NCI-H1436 (cell line): ENCODE data around the gene ELOVL5.
A peak's percentile ranks its signal among the peaks of the same experiment; 100 is the strongest.
"Not testable (repeated sequence)": the region's sequence is repeated elsewhere in the genome, so short reads cannot be mapped to it uniquely, and the experiment has no call there.

Experiments used
- DNase-seq: peaks from one replicate; lab custom pipeline; 2025; lab: John Stamatoyannopoulos, UW

The ELOVL5 gene

GRCh38 chr6:53359095-53359842, 10.5 kb upstream of the ELOVL5 start:
- peak; percentile 89 for DNase-seq

- DNase-seq = no peak
Measured at GRCh38 chr6:53358440-53359094, 9.8 kb upstream of the ELOVL5 start.

DNA sequence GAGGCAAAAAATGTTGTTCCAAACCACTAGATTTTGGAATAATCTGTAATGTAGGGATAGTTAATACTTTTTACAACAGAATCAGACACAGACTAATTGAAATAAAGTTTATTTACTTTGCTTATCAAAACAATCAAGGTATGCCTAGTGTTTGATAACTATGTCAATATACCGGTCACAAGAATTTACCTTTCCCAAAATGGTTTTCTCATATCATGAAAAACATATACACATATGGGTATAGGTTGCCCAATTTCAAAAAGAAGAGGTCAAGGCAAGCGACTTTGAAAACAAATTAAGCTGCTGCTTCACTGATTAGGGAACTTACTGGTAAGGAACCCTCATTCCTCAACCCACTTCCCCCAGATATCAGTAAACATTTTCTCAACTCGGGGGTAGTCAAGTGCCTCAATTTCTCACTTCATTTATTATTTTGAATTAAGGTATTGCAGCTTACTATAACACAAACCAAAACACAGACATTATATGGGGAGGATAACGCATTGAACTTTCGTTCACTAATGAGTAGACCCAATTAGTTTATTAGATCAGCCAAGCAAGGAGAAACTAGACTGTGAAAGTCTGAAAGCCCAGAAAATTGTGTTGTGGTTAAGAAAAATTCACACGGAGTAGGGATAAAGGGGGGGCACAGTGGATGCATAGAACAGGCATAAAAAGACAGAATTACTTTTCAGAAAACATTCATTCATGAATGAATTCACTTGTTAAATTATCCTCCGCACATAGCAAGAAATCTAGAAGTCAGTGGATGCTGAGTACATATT, 9.0 kb upstream of the ELOVL5 start:
- no peak for DNase-seq

DNA sequence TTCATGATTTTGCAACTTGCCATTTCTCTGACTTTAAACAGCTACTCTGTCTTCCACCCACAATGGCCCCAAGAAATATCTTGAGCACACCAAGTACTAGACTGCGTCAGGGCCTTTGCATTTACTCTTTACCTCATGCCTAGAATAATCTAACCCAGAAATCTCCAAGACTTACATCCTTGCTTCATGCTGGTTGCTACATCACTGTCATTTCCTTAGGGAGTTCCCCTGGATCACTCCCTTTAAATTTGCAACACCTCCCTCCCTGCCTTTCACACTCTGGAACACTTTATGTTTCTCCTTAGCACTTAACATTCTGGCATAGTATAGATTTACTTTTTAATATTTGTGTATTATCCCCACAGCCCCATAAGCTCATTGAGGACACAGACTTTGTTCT, 4.9 kb upstream of the ELOVL5 start:
- no peak for DNase-seq

GRCh38 chr6:53352360-53352759, 3.6 kb upstream of the ELOVL5 start:
- no peak for DNase-seq

GRCh38 chr6:53349209-53349693, 501 bp upstream of the ELOVL5 start:
- DNase-seq = no peak

DNA sequence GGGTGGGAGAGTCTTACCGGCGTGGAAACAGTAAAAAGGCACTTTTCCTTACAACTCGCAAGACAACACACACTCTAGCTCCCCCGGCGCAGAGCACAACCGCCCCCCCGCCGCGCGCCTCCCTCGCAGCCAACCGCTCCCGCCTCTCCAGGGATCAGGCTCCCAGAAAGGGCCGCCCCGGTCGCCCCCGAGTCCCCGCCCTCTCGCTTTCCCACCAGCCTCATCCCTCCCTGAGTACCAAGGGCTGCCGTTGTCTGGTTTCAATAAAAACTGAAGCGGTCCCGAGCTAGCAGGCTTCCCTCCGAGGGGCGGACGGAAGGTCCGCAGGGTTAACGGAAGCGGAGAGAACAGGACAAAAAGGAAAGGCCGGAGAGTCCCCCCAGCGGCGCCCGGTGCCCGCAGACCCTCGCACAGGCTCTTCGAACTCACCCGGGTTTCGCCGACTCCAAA, 804 bp downstream of the ELOVL5 start:
- peak; percentile 29 for DNase-seq

DNA sequence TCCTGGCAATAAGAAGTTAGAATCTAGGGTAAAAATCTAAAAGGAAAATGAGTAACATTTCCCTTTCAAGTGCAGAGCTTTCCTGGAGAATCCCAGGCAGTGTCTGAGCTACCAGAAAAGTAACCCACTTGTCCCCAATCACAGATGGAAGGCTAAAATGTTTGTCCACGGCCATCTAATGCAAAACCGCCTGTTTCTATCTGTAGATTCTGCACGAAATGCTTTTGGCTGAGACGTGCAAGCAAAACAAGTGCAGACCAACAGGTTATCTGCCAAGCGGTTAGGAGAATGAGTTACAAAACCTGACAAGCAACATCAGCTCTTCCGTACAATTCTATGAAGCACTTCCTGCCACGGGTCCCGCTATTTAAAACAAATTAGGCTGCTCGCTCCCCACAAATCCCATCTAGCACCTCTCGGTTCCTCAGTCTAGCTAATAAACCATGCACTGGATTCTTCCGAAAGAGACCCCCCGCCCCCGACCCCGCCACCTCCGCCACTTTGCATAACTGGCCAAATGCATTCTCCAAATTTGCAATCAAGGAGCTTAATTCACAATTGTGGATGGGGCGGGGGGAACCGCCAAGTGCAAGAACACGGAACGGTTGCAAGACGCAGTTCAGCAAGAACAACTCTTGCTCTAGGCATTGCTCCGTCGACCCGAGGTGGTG, 1.4 kb downstream of the ELOVL5 start:
- DNase-seq = no peak

- DNase-seq = not testable (repeated sequence)
Measured at GRCh38 chr6:53346049-53346448, 2.7 kb downstream of the ELOVL5 start.

- DNase-seq = no peak
Measured at GRCh38 chr6:53344969-53345368, 3.8 kb downstream of the ELOVL5 start.

DNA sequence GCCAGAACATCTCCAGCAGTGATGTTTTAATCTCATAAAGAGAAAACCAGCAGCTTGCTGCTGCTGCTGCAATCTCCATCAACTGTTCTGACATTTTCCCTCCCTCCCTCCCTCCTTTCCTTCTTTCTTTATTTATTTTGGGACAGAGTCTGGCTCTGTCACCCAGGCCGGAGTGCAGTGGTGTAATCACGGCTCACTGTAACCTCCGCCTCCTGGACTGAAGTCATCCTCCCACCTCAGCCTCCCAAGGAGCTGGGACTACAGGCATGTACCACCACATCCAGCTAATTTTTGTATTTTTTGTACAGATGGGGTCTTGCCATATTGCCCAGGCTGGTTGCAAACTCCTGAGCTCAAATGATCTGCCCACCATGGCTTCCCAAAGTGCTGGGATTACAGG, 5.7 kb downstream of the ELOVL5 start:
- no peak for DNase-seq

DNA sequence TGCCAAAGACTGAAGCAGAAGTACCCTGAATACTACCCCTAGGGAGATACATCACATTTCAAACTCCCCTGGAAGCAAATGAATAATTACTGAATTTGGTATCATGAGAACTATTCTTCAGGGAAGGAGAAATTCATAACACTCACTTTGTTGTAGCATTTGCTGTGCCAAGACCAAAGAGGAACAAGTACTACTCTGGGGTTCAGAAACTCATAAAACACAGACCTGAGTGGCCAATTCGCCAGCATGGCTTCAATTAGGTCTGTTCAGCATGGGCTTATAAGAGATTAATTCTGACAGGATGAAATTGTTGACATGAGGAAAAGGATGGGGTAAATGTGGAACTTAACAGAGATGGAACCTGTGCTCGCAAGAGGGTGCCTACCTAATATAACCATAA, 6.5 kb downstream of the ELOVL5 start:
- no peak for DNase-seq

- no peak for DNase-seq
Measured at GRCh38 chr6:53340536-53340935, 8.2 kb downstream of the ELOVL5 start.

GRCh38 chr6:53339424-53339823, 9.3 kb downstream of the ELOVL5 start:
- DNase-seq = no peak

DNA sequence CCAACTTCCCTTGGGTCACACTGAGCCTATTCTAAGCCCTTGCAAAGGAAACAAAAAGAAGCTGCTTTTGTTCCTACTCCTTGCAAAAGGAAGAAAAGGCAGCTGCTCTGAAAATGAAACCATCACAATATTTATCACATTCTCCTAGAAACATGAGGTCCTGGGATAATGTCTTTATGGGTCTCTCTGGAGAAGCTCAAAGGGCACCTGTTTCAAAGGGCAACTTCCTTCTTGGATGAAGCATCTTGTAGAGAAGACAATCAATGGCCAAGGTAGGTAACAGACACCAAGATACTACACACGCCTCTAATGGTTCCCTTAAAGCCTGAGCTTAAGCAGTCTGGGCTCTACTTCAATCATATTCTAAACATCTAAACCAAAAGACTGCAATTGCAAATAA, 10.4 kb downstream of the ELOVL5 start:
- DNase-seq = no peak

GRCh38 chr6:53336070-53336469, 12.7 kb downstream of the ELOVL5 start:
- no peak for DNase-seq

DNA sequence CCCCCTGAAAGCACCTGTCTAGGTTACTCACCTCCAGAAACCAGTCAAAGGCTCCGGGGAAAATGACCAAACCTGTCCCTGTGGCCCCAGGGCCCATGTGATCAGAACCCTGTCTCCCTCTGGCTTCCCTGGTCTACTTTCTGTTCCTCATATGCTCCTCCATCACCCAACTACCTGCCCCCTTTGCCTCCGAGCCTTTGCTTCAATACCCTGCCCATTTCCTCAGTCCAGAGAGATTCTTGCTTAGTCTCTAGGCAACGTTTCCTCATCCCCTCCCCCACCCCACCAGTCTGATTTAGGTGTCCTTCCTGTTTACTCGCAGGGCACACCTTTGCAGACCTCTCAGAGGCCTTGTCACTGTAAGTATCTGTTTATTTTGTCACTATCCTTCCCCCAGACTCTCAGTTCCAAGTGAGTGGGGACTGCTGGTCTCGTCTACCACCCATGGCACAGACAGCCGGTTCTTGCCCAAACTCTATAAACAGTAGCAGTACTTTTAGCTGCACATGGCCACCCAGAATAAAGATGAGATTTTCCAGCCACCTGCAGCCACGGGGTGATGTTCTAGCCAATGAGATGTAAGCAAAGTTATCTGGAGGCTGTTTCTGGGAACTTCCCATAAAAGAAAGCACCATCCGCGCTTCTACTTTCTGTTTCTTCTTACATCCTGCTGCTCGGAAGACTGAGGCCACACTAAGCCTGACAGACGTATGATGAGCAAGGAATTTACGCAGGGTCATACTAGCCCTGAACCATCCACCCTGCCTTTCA, 13.3 kb downstream of the ELOVL5 start:
- DNase-seq = no peak

- DNase-seq = no peak
Measured at GRCh38 chr6:53333439-53334408, 15.0 kb downstream of the ELOVL5 start.

- DNase-seq = no peak
Measured at GRCh38 chr6:53331678-53332077, 17.1 kb downstream of the ELOVL5 start.

DNA sequence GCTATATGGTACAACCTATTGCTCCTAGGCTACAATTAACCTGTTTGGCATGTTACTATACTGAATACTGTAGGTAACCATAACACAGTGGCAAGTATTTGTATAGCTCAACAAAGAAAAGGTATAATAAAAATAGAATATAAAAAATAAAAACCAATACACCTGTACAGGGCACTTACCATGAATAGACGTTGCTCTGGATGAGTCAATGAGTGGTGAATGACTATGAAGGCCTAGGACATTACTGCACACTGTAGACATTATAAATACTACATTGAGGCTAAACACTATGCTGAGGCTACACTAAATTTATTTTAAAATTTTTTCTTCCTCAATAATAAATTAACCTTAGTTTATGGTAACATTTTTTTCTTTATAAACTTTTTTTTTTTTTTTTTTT, 18.6 kb downstream of the ELOVL5 start:
- no peak for DNase-seq
